ENCODE measurements around the gene SLC44A1.

- TF ChIP-seq CTCF (IDR thresholded peaks at IDR 0.05): no peak
- TF ChIP-seq ZFX (IDR thresholded peaks at IDR 0.05; ENCODE audit: borderline replicate concordance): no peak
Observed at GRCh38 chr9:105357937-105358336, 113.5 kb downstream of the SLC44A1 start.
